Measurements from ENCODE around the gene EGFL6.
A peak's percentile ranks its signal among the peaks of the same experiment; 100 is the strongest.

EGFL6 gene

DNA sequence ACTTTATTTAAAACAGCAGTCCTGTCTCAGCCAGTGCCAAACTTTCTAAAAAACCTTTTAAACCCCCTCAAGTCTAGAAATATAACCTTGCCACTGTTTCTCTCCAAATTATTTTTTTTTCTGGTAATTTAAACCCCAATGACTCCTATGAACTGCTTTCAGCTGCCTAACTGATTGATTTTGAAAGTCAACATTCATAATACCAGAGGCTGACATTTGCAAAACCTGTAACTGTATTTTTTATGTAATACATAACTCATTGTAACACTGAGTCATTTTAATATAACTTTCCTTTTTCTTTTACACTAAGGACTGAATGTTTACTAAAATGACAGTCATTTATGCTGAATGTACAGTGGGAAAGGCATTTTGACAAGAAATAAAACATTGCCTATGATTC, 19.1 kb upstream of the EGFL6 start:
- TF ChIP-seq, protein P1, sequence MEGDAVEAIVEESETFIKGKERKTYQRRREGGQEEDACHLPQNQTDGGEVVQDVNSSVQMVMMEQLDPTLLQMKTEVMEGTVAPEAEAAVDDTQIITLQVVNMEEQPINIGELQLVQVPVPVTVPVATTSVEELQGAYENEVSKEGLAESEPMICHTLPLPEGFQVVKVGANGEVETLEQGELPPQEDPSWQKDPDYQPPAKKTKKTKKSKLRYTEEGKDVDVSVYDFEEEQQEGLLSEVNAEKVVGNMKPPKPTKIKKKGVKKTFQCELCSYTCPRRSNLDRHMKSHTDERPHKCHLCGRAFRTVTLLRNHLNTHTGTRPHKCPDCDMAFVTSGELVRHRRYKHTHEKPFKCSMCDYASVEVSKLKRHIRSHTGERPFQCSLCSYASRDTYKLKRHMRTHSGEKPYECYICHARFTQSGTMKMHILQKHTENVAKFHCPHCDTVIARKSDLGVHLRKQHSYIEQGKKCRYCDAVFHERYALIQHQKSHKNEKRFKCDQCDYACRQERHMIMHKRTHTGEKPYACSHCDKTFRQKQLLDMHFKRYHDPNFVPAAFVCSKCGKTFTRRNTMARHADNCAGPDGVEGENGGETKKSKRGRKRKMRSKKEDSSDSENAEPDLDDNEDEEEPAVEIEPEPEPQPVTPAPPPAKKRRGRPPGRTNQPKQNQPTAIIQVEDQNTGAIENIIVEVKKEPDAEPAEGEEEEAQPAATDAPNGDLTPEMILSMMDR (IDR thresholded peaks at IDR 0.05), result no peak
- DNase-seq, result no peak
- H3K27ac Mint-ChIP-seq, result no peak overlapping the region
- H3K9me3 Mint-ChIP-seq, result peaks cover 19% of the 10 kb centered on the region
- no peaks in the 10 kb centered on the region for H3K4me1 Mint-ChIP-seq
- H3K4me3 Mint-ChIP-seq, result no peak overlapping the region
- peaks cover 3% of the 10 kb centered on the region for H3K27me3 Mint-ChIP-seq (ENCODE audit: low read depth, poor library complexity)
- no peaks in the 10 kb centered on the region for H3K36me3 Mint-ChIP-seq (ENCODE audit: low read depth)

DNA sequence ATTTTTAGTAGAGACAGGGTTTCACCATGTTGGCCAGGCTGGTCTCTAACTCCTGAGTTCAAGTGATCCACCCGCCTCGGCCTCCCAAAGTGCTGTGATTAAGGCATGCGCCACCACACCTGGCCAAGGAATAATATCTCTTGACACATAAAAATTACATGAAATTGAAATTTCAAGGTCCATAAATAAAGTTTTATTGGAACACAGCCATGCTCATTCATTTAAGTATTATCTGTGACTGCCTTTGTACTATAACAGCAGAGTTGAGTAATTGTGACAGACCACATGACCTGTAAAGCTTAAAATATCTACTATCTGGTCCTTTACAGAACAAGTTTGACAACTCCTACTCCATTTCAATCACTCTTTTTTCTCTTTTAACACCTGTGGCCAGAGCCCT, 17.8 kb upstream of the EGFL6 start:
- TF ChIP-seq, protein P1 (IDR thresholded peaks at IDR 0.05), result no peak
- Mint-ChIP-seq H3K4me1 (no peaks in the 10 kb centered on the region), H3K9me3 (peaks cover 12% of the 10 kb centered on the region), H3K27me3 (ENCODE audit: low read depth, poor library complexity) (peaks cover 3% of the 10 kb centered on the region), H3K36me3 (ENCODE audit: low read depth) (no peaks in the 10 kb centered on the region), H3K27ac (no peak overlapping the region), H3K4me3 (no peak overlapping the region)
- no peak for DNase-seq

DNA sequence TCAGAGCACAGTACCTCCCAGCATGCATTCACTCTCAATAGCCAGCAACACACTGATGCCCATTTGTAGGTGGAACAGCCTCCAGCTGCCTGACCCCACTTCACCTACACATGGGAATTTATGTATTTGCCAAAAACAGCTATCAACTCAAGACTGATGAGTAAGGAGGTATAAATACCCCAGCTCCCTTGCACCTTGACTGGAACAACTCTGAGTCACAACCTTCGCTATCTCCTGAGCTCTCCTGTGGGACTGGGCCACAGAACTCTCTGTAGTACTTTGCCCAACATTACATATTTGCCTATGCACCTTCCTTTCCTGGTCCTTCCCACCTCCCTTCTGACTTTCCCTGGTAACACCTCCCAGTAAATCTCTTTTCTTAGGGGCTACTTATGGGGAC, 16.5 kb upstream of the EGFL6 start:
- DNase-seq, result no peak
- TF ChIP-seq, protein P1 (IDR thresholded peaks at IDR 0.05), result no peak
- Mint-ChIP-seq H3K36me3 (ENCODE audit: low read depth) (no peaks in the 10 kb centered on the region), H3K4me1 (no peaks in the 10 kb centered on the region), H3K4me3 (no peak overlapping the region), H3K27me3 (ENCODE audit: low read depth, poor library complexity) (peaks cover 7% of the 10 kb centered on the region), H3K27ac (no peak overlapping the region), H3K9me3 (peaks cover 9% of the 10 kb centered on the region)

DNA sequence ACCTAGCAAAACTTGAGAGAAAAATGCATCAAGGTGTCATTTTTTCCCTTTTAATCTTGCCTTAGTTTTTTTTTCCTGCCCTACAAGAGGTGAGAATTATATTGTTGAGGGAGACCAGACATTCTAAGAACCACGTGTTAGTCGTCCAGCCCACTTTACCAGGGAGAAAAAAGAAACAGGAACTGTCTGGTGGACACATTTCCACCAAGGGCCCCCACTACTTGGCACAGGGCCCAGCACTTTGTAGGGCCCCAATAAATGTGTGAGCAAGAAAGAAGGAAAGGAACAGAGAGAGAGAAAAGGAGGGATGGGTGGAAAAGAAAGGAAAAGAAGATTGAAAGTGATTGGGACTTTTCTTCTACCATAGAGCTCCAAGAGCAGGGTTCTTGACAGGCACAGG, 3.9 kb upstream of the EGFL6 start:
- Mint-ChIP-seq H3K4me1 (peaks cover 5% of the 10 kb centered on the region), H3K36me3 (ENCODE audit: low read depth) (no peaks in the 10 kb centered on the region), H3K27ac (no peak overlapping the region), H3K9me3 (peaks cover 29% of the 10 kb centered on the region), H3K27me3 (ENCODE audit: low read depth, poor library complexity) (peaks cover 45% of the 10 kb centered on the region), H3K4me3 (no peak overlapping the region)
- DNase-seq, result no peak
- TF ChIP-seq, protein P1 (IDR thresholded peaks at IDR 0.05), result no peak

- peaks cover 5% of the 10 kb centered on the region for H3K4me1 Mint-ChIP-seq
- TF ChIP-seq, protein P1 (IDR thresholded peaks at IDR 0.05), result no peak
- peaks cover 28% of the 10 kb centered on the region for H3K9me3 Mint-ChIP-seq
- H3K36me3 Mint-ChIP-seq (ENCODE audit: low read depth), result no peaks in the 10 kb centered on the region
- peaks cover 73% of the 10 kb centered on the region for H3K27me3 Mint-ChIP-seq (ENCODE audit: low read depth, poor library complexity)
- no peak for DNase-seq
- H3K27ac Mint-ChIP-seq, result no peak overlapping the region
- peak overlapping the region; percentile 76 for H3K4me3 Mint-ChIP-seq
These were observed 832 bp downstream of the EGFL6 start for GRCh38 chrX:13570261-13570605.

- peaks cover 70% of the 10 kb centered on the region for H3K27me3 Mint-ChIP-seq (ENCODE audit: low read depth, poor library complexity)
- peaks cover 5% of the 10 kb centered on the region for H3K4me1 Mint-ChIP-seq
- H3K9me3 Mint-ChIP-seq, result peaks cover 32% of the 10 kb centered on the region
- TF ChIP-seq, protein P1 (IDR thresholded peaks at IDR 0.05), result no peak
- no peak overlapping the region for H3K4me3 Mint-ChIP-seq
- no peak for DNase-seq
- no peak overlapping the region for H3K27ac Mint-ChIP-seq
- no peaks in the 10 kb centered on the region for H3K36me3 Mint-ChIP-seq (ENCODE audit: low read depth)
These were observed 1.7 kb downstream of the EGFL6 start for GRCh38 chrX:13571136-13571535.
